Activated CD4-positive, alpha-beta T cell treated with anti-CD3 and anti-CD28 coated beads for 48 hours (primary cell): ENCODE measurements around the gene SV2A.
"Not testable (repeated sequence)": the region's sequence is repeated elsewhere in the genome, so short reads cannot be mapped to it uniquely, and the experiment has no call there.

Source experiments
- DNase-seq: peaks from one replicate; pipeline ENCODE4 v3.0.0-alpha.2; 2020

The SV2A gene

DNA sequence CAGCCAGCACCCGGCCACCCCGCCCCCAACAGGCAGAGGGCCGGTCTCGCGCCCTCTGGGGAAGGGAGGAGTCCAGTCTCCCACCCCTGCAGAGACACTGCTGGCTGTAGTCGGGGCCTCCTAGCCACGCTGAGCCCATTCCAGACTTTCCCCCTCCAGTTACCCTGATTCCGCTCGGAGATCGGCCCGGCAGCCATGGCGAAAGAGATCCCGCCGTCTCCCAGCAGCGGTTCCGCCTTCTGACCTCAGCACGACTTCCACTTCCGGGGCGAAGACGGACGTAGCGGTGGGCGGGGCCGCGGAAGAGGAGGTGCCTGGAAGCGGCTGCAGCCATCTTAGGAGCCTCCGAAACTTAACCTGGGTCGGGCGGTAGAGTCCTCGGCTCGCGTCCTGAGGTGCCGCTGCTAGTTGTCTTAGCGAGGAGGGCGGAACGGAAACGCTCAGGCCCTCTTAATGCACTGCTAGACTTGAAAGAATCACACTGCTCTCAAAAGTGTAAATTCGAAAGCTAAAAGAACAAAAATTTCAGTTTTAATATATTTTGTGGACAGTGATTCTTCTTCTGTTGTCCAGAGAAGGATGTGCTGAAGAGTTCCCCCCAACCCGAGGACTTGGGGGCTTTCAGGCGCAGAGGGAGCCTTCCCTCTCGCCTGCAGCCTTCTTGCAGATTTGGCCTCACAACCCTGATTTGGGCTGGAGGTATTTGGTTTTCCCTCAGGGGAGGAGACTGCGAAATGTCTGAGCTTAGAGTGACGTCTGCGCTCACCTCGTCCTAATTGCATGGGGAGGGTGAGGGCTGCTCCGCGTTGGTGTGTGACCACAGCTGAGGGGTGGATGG, 10.1 kb upstream of the SV2A start, which contains the start of gene SF3B4:
Gene SF3B4 (minus strand): TSS at position 241 of the 838 bp plus-strand sequence. CDS start 44 bp downstream, at position 197.
- peak; percentile 96 for DNase-seq

DNA sequence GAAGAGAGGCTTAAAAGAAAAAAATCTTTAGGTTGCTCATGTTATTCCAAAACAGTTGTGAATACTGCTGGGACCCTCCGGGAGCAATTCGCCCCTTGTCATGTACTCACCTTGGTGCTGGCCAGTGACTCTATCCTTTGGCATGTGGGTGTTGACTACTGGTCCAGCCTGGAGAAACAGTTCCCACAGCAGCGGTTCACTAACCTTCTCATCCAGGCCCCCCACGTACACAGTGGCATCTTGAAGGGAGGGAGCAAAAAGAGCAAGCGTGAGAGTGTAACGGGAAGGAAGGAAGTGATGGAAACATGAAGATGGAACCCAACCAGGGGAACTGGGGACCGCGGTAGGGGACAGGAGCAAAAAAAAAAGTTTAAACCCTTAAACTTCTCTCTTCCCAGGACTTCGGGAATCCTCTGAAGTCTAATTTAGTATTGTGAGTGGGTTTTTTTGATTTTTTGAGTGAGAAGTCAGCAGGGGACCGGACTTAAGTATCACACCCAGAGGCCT, 9.5 kb upstream of the SV2A start:
- DNase-seq, result no peak

DNA sequence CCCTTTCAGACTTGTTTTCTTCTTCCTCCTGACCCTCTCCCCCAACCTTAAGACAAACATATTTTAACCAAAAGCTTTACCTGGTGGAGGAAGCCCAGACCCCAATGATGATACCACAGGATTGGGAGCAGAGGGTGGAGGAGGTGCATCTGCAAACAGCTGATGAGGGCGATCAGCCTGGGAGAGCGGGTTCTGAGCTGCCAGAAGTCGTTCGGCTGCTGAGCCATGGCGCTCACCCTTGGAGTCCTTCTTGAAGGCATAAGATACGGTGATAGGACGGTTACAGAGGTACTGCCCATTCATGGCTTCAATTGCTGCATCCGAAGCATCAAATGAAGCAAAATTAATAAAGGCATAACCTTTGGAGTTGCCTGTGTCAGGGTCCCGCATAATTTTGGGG, 8.7 kb upstream of the SV2A start:
- no peak for DNase-seq

DNA sequence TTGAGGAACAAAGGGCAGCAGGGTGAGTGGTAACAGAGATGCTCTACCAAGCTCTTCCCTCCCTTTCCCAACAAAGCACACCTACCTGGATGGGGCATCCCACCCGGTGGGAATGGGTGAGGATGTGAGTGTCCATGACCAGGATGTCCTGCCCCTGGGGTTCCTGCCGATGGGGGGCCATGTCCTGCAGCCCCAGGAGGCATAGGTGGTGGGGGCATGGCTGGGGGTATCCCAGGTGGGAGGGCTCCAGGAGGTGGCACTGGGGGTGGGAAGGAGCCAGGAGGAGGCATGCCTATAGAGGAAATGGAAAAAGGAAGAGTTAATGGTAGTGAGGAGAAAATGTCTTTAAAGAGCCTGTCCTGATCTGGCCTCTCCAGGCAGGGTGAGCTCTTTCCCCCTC, 8.1 kb upstream of the SV2A start:
- no peak for DNase-seq

DNA sequence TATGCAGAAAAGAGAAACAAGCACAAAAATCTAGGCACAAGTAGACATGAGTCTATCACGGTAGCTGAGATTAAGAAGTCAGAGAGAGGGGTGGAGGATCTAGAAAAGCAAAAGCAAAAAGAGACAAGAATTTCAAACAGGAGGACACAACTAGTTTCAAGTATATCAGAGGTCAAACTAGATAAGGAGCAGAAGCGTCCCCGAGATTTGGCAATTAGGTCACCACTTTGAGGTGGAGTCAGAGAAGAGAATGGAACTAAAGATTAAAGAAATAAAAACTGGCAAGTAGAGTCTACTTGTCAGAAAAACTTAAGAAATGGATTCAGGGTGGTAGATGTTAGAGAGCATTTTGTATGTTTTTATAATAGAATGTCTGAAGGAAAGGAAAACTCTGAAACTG, 7.7 kb upstream of the SV2A start:
- no peak for DNase-seq

DNA sequence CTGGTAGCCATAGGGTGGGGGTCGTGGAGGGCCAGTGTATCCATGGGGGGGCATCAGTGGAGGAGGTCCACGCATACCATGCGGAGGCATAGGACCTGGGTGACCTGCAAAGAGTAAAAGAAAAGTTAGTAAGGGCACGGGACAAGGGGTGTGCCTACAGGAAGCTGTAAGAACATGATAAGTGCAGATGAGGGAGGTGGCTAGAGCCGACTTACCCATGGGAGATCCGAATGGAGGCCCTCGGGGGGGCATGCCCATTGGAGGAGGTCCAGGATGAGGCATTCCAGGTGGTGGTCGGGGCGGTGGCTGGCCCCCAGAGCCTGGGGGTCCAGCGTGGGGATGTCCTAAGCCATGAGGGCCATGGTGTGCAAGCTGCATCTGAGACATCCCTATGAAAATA, 6.0 kb upstream of the SV2A start:
- no peak for DNase-seq

DNA sequence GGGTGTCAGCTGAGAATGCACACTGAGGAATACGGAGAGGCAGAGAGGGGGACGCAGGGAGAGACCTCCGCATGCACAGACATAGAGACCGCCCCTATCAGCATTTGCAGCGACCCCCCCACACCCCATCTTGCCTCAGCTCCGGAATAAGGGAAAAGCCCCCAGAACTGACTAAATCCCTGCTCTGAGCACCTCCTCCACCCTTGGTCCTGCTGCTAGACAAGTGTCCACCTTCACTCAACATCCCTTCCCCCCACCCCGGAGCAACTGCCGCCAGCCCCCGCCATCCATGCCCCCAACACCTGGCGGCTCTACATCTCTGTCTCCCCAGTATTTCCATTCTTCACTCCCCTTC, 769 bp downstream of the SV2A start:
- no peak for DNase-seq

DNA sequence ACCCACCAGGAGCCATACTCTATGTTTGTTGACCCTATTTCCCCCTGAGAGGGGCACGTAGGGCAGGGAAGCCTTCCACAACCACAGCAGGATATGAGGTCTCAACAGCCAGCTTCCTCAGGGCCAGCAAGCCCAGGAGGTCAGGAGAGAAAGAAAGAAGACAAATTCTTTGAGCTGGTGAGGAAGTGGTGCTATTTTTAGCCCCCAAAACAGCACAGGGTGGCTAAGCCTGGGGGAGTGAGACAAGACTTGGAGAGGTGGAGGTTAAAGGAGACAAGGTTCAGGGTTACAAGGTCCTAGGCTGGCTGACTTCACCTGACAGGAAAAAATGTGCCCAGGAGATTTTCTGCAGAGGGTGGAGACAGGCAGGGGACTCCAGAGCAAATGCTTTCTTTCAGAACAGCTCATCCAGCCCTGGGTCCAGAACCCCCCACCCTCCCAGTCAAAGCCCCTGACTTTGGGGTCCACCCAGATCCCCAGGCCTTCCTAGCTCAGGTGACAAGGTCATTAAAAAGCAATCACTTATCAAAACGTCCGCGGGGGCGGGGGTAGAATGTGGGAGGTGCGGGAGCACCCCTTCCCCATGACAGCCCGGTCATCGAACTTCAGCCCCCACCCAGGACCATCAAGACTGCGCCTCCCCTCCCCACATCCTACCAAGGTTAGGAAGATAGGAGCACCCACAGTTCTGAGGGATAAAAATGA, 1.3 kb downstream of the SV2A start:
- DNase-seq, result no peak

DNA sequence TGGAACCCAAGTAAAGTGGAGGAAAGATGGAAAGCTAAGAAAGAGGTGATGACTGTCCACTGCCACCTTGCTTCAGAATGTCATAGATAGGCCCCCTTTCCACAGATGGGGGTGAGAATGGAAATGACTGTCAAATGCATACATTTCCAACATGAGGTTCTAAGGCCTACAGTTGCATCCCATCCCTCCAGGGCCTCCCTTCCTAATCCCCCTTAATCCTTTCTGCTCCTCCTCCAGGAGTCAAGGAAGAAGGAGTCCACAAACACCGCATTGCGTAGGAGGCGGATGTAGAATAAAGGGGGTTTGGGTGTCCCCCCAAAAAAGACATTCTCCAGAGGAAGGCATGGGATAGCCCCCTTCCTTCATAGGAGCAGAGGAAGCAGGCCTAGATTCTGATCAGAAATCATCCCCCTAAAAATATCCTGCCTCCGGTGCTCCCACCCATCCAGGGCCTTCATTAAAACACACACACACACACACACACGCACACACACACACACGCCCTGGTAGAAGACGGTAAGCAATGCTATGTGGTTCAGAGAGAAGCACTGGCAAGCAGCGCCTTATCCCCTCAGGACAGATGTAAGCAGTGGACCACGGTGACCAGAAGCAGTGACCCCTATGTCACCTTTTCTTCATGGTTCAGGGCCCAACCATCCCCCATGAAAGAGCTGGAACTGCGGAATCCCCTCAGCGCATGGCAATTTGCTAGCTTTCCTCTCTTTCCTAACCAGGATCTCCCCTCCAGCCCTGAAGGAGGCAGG, 2.0 kb downstream of the SV2A start:
- no peak for DNase-seq

DNA sequence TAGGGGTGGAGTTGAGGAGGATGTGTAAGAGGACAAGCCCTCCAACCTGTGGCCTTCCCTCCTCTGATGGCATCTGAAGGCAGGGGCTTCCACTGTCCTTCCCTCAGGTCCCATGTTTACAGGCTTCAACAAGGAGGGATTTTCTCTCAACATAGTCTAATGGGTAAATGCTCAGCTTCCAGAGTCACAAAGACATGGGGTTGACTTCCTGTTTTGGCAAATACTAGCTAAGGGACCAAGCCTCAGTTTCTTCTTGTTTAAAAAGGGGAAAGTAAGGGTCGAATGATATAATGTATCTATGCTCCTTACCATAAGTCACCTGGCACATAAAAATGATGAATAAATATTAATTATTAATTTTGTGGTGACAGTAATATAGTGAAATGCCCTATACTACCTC, 3.1 kb downstream of the SV2A start:
- DNase-seq, result no peak

DNA sequence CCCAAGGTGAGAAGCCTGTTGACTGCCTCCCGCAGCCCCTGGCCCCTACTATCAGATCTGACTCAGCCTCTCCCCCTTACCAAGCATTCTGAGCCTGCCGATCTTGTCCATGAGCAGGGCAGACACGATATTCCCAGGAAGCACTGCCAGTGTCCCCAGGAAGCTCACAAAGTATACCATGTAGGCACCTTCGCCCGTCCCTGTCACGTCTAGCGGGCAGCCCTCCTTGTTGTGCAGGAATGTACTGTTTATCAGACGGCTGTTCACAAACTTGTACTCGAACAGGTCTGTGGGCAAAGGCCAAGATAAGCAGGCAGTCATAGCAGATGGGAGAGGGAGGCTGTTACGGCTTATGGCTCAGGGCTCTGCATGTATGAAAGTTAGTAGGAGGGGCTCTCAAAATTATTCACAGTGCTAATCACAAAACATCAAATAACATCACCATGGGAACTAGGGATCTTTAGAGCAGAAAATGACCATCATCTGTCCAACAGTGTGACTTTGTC, 11.0 kb downstream of the SV2A start:
- no peak for DNase-seq

DNA sequence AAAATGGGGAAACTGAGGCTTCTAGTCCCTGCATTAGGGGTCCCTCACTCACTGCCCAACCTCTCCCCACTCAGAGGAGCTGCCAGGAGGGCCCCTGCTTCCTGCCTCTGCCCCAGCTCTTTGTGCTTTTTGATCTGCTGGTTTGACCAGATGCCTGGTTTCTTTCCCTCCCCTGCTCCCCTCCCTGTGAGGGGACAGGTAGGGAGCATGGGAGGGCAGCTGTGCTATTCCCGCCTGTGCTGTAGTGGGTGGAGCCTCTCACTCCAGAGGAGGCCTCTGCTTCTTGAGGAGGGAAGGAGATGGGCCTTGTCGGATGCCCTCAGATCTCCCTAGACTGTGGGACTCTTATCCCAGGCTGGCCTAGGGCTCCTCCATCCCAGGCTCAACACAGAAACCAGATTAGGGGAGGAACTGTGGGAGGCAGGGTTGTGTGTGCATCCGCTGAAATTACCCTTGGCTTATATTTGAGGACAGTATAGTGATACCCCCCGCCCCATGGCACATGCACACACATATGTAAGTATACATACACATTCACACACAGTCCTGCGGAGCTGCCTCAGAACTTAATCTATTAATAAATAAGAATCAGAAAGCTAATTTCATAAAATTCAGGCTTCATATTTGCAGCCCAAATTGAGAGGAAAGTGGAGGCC, 13.7 kb downstream of the SV2A start:
- DNase-seq, result no peak

DNA sequence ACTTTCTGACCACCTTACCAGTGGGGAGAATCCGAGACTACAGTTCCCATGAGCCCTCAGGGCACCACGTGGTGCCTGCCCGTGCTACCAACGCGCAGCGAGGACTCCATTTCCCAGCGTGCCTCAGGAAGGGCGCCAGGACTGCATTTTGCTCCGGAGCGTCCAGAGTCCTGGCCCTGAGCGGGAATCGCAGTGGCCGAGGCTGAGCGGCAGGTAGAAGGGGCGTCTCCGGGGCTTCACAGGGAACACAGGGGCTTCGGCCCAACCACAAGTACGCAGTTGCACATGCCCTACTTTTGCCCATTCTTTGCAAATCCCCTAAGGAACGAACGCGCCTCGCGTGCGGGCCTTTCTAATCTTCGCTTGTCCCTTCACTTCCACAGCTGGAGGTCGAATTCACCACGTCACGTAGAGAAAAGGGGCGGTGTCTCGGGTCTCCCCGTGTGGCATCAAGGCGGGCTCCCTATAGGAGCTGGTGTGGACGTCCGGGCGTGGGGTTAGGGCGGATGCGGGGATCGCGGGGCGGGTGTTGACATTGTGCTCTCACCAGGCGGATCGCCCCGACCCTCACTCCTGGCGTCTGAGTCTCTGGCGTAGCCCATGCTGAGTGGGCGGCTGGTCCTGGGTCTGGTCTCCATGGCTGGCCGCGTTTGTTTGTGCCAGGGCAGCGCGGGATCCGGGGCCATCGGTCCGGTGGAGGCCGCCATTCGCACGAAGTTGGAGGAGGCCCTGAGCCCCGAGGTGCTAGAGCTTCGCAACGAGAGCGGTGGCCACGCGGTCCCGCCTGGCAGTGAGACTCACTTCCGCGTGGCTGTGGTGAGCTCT, 18.0 kb downstream of the SV2A start, which contains the start of gene BOLA1:
Gene BOLA1 (plus strand): TSS at position 109 of the 825 bp plus-strand sequence. CDS start 492 bp downstream, at position 601.
- peak; percentile 89 for DNase-seq

DNA sequence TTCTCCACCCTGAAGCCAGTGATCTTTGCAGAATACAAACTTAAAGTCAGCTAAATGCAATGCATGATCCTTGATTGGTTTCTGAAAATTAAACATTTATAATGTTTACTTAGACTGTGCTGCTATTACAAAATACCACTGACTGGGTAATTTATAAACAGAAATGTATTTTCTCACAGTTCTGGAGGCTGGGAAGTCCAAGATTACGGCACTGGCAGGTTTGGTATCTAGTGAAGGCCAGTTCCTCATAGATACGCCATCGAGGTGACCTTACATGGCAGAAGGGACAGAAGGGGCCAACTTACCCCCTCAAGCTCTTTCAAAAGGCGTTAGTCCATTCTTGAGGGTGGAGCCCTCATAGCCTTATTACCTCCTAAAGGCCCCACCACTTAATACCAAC, 21.1 kb downstream of the SV2A start:
- DNase-seq, result no peak

DNA sequence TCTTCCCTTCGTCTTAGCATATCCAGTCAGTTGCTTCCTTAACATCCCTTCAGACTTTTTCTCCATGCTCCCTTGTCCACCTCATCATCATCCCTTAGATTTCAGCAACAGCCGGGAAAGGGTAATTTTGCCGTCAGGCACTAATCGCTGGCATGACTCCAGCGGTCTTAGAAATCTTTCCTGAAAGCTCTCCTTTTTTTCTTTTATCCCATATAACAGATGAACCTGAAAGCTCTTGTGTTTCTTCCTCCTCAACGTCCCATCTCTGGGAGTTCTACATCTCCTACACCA, 28.7 kb downstream of the SV2A start:
- DNase-seq, result no peak

DNA sequence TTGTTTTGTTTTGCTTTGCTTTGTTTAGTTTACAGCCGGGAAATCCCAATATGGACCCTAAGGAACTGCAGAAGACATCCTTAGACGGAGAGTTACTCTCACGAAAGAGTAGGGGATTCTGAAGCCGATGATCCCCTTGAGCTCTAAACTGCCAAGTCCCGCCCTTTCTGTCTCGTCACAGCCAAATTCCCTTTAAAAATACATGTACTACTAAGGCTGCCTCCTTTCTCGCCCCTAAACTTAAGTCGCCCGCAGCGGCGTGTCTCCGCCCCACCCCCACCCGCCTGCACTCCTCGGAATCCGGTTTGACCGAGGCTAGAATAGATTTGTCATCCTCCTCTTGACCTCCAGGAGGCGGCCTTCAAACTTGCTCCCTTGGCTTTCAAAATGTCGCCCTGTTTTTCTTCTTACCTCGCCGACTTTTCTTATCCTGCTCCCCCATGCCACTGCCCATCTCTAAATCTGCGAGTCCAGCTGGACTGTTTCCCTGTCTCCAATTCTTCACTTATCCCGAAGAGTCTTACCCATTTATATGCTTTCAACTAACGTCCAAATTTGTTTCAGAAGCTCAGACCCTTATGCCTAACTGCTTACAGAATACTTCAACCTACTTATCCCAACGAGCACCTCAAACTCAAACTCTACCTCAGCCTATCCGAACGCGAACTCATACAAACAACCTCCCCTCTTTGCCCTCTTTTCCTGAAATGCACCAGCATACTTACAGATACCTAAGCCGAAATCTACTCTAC, 29.2 kb downstream of the SV2A start:
- DNase-seq, result peak; percentile 90

DNA sequence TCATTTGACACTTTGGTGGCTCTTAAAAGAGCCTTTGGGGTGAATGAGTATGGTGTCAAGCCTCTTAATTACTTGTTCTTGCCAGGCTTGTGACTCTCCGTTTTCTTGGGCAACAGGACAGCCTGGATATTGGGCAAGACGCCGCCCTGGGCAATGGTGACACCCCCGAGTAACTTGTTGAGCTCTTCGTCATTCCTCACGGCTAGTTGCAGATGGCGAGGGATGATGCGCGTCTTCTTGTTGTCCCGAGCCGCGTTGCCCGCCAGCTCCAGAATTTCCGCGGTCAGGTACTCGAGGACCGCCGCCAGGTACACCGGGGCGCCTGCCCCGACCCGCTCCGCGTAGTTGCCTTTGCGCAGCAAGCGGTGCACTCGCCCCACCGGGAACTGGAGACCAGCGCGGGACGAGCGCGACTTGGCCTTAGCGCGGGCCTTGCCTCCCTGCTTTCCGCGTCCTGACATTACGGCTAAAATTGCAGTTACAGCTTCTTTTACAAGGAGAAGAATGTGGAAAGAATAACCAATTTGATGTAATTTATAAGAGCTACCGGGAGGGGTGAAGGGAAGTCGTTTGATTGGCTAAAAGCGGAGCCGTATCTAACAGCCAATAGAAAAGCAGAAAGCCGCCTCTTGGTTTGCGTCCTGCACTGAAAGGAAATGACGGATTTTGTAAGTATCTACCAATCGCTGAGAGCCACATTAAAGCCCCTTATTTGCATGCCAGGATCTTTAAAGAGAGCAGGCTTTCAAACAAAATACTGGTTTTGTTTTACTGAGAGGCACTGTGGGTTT, 30.0 kb downstream of the SV2A start:
- DNase-seq, result peak; percentile 84

DNA sequence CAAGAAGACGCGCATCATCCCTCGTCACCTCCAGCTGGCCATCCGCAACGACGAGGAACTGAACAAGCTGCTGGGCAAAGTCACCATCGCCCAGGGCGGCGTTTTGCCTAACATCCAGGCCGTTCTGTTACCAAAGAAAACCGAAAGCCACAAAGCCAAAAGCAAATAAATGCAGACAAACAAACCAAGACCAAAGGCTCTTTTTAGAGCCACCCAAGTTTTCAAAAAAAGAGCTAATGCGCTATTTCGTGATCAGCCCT, 30.5 kb downstream of the SV2A start:
- not testable (repeated sequence) for DNase-seq

DNA sequence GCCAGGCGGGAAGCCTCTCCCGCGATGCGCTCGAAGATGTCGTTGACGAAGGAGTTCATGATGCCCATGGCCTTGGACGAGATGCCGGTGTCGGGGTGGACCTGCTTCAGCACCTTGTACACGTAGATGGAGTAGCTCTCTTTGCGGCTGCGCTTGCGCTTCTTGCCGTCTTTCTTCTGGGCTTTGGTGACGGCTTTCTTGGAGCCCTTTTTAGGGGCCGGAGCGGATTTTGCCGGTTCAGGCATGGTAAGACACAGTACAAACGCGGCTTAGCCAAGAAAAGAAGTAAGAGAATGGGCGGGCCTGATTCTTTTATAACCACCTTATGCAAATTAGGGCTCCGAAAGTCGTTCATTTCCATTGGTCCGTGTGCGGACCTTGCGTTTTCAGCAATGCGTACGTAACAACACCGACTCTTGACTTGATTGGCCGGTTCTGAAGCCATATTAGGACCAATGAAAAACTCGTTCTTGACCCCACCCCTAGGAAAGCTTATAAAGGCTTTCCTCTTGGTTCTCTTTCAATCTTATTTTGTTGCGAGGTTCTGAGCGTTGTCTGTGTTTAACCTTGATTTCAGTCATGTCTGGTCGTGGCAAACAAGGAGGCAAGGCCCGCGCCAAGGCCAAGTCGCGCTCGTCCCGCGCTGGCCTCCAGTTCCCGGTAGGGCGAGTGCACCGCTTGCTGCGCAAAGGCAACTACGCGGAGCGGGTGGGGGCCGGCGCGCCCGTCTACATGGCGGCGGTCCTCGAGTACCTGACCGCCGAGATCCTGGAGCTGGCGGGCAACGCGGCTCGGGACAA, 31.0 kb downstream of the SV2A start:
- DNase-seq, result peak; percentile 87

DNA sequence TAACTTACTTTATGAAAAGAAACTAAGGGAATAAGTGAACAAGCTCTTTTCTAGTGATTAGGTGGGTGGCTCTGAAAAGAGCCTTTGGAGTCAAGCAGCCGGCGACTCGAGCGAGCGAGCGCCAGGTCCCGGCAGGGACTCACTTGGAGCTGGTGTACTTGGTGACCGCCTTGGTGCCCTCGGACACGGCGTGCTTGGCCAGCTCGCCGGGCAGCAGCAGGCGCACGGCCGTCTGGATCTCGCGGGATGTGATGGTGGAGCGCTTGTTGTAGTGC, 31.6 kb downstream of the SV2A start:
- not testable (repeated sequence) for DNase-seq
